Endodermal cell (in vitro differentiated cells): Measurements from ENCODE around the gene UBE2E3. TPM values are rescaled to one million over a fixed set of nuclear protein-coding genes. Genes with fewer than 3 reads are reported as not detected.

Experiments
- DNase-seq: peaks from one replicate; pipeline ENCODE4 v3.0.0-alpha.2; 2017
- H3K27ac ChIP-seq: 2 replicates; pipeline ENCODE4 v1.5.1; 2013; ENCODE audit warnings: mild to moderate bottlenecking, low read depth, low read length, moderate library complexity
- H3K27me3 ChIP-seq: 2 replicates; pipeline ENCODE4 v1.6.1; 2013; ENCODE audit warnings: mild to moderate bottlenecking, low read length, moderate library complexity; ENCODE audit not compliant: insufficient read depth, control insufficient read depth, poor library complexity, severe bottlenecking
- H3K36me3 ChIP-seq: 2 replicates; pipeline ENCODE4 v1.7.0; 2013; ENCODE audit warnings: mild to moderate bottlenecking, low read length, moderate library complexity; ENCODE audit not compliant: control insufficient read depth, insufficient read depth
- H3K4me1 ChIP-seq: one replicate; pipeline ENCODE4 v1.7.0; 2013; ENCODE audit warnings: low read length; ENCODE audit not compliant: control insufficient read depth, insufficient read depth
- H3K4me3 ChIP-seq: 2 replicates; pipeline ENCODE4 v1.5.1; 2013; ENCODE audit warnings: mild to moderate bottlenecking, low read length, moderate library complexity
- H3K9ac ChIP-seq: 2 replicates; pipeline ENCODE4 v1.6.1; 2013; ENCODE audit warnings: mild to moderate bottlenecking, low read length, moderate library complexity; ENCODE audit not compliant: poor library complexity, severe bottlenecking; ENCODE audit errors: extremely low read depth
- H3K9me3 ChIP-seq: 2 replicates; pipeline ENCODE4 v1.6.1; 2013; ENCODE audit warnings: mild to moderate bottlenecking, low read length, moderate library complexity; ENCODE audit not compliant: control insufficient read depth
- H3K27ac Mint-ChIP-seq: 2 replicates; pipeline ENCODE4 v1.8.0; 2020; ENCODE audit warnings: mixed read lengths
- H3K27me3 Mint-ChIP-seq: 2 replicates; pipeline ENCODE4 v1.8.0; 2021; ENCODE audit warnings: mild to moderate bottlenecking, mixed read lengths; ENCODE audit not compliant: insufficient read depth
- H3K36me3 Mint-ChIP-seq: 2 replicates; pipeline ENCODE4 v1.8.0; 2020; ENCODE audit warnings: low read depth, mixed read lengths
- H3K4me1 Mint-ChIP-seq: 2 replicates; pipeline ENCODE4 v1.8.0; 2020; ENCODE audit warnings: mixed read lengths
- H3K4me3 Mint-ChIP-seq: 2 replicates; pipeline ENCODE4 v1.8.0; 2020; ENCODE audit warnings: mild to moderate bottlenecking, moderate library complexity, mixed read lengths
- H3K9me3 Mint-ChIP-seq: 2 replicates; pipeline ENCODE4 v1.8.0; 2020; ENCODE audit warnings: mild to moderate bottlenecking, mixed read lengths
- CTCF ChIP-seq: fragments of 200-600 bp; sonication (generic); conservative IDR thresholded peaks from 2 replicates; pipeline ENCODE4 v1.5.0; 2021; ENCODE audit warnings: antibody characterized with exemption, mild to moderate bottlenecking
- WGBS, 2 experiments: methylation state at CpG; one replicate each; pipeline versions ENCODE4 v1.1.5 to v1.1.7; 2013; ENCODE audit warnings: missing lambda C conversion rate in 2 of 2, mixed read lengths in 1 of 2; ENCODE audit not compliant: insufficient coverage in 1 of 2, insufficient read length in 1 of 2; 5-methylcytosine and 5-hydroxymethylcytosine counted together
- total RNA-seq, 2 donors: library from RNA; stranded (reverse); fragmentation: NEBNext Ultra II Directional in 1 of 2; extraction: Animal tissue kit (Norgen Biotek cat#: 25700) in 1 of 2; gene quantifications; 2 replicates in 1 of 2; 3 replicates in 1 of 2; pipeline ENCODE4 v1.2.1, GENCODE V29; 2021

The UBE2E3 gene
- total RNA-seq, 2 donors from 2014 or later = 84.2 to 85.0 TPM

- Histone ChIP-seq H3K4me1 (no peaks in the 10 kb centered on the region), H3K36me3 (no peaks in the 10 kb centered on the region), H3K9ac (no peak overlapping the region), H3K27me3 (no peaks in the 10 kb centered on the region), H3K9me3 (no peaks in the 10 kb centered on the region), H3K27ac (no peak overlapping the region), H3K4me3 (no peak overlapping the region)
- H3K4me1 Mint-ChIP-seq = no peaks in the 10 kb centered on the region
- no peak overlapping the region for H3K27ac Mint-ChIP-seq
- no peak for TF ChIP-seq CTCF
- 90 to 92% methylated on average over 4 of the region's 4 CpGs for WGBS, 2 experiments
- H3K36me3 Mint-ChIP-seq = no peaks in the 10 kb centered on the region
- DNase-seq = no peak
- no peaks in the 10 kb centered on the region for H3K27me3 Mint-ChIP-seq
- H3K9me3 Mint-ChIP-seq = no peaks in the 10 kb centered on the region
- H3K4me3 Mint-ChIP-seq = no peak overlapping the region
Measured at GRCh38 chr2:180962727-180963314, 17.6 kb upstream of the UBE2E3 start.

GRCh38 chr2:180966378-180966777 is 14.0 kb upstream of the UBE2E3 start:
- no peaks in the 10 kb centered on the region for H3K4me1 ChIP-seq
- no peaks in the 10 kb centered on the region for H3K36me3 ChIP-seq
- no peak for TF ChIP-seq CTCF
- H3K27me3 ChIP-seq = no peaks in the 10 kb centered on the region
- Mint-ChIP-seq H3K27ac (no peak overlapping the region), H3K36me3 (no peaks in the 10 kb centered on the region), H3K4me1 (no peaks in the 10 kb centered on the region), H3K27me3 (no peaks in the 10 kb centered on the region), H3K9me3 (no peaks in the 10 kb centered on the region), H3K4me3 (no peak overlapping the region)
- H3K9me3 ChIP-seq = no peaks in the 10 kb centered on the region
- H3K27ac ChIP-seq = no peak overlapping the region
- no peak for DNase-seq
- WGBS, 2 experiments = 86 to 100% methylated on average over 1 to 2 of the region's 3 CpGs
- no peak overlapping the region for H3K9ac ChIP-seq
- no peak overlapping the region for H3K4me3 ChIP-seq

GRCh38 chr2:180969124-180969523 is 11.3 kb upstream of the UBE2E3 start:
- Histone ChIP-seq H3K4me3 (no peak overlapping the region), H3K27ac (no peak overlapping the region), H3K4me1 (no peaks in the 10 kb centered on the region), H3K9ac (no peak overlapping the region), H3K27me3 (no peaks in the 10 kb centered on the region), H3K9me3 (no peaks in the 10 kb centered on the region), H3K36me3 (no peaks in the 10 kb centered on the region)
- DNase-seq = no peak
- H3K4me3 Mint-ChIP-seq = no peak overlapping the region
- H3K4me1 Mint-ChIP-seq = no peaks in the 10 kb centered on the region
- no CpG with 5 or more reads among the region's 1 CpG for WGBS, 2 experiments
- no peaks in the 10 kb centered on the region for H3K36me3 Mint-ChIP-seq
- H3K27ac Mint-ChIP-seq = no peak overlapping the region
- no peak for TF ChIP-seq CTCF
- no peaks in the 10 kb centered on the region for H3K27me3 Mint-ChIP-seq
- no peaks in the 10 kb centered on the region for H3K9me3 Mint-ChIP-seq
